HG03095 (cell line): ENCODE data around the gene ADGRD1.

ENCODE experiments used
- ATAC-seq: cut with Tn5 transposase; IDR thresholded peaks from one replicate; pipeline ENCODE4 v1.9.1; 2021; ENCODE audit warnings: moderate library complexity; ENCODE audit not compliant: unreplicated experiment

The ADGRD1 gene

GRCh38 chr12:131020326-131021153, 66.8 kb downstream of the ADGRD1 start:
- no peak for ATAC-seq

GRCh38 chr12:131021154-131021541, 67.4 kb downstream of the ADGRD1 start:
- no peak for ATAC-seq

DNA sequence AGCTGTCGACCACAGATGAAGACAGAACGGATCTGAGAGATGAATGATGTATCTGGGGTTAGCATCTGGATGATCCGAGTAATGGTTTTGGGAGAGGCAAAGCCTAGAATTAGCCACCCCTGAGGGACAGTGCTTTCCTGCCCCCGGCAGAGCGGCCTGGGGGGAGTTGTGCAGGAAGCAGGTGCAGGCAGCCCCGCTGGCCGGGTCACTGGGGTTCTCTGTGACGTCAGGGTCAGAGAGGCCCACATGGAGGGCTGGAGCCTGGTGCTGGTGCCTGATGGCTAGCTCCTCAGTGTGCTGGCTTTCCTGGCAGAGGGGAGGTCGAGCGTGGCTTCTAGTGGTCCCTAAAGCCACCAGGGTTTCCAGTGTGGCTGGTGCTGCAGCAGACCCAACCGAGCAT, 70.3 kb downstream of the ADGRD1 start:
- ATAC-seq, result no peak

DNA sequence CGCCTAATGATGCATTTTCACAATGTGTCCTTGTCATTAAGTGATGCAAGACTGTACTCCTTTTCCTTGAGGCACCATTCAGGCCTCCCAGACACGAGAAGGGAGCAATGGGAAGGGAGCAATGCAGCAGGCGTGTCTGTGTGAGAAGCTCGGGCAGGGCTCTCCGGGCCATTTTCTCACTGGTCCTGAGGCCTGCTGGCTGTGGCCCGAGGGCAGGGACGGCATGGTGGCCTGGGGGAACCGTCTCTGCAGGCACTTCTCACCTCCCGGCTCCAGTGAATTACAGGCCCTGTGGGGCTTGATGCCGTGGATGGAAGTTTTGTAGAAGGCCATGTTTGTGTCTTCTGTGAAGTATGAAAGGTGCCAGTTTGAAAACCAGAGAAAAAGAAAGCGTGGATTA, 71.0 kb downstream of the ADGRD1 start:
- ATAC-seq, result no peak

- ATAC-seq, result no peak
These were observed 71.5 kb downstream of the ADGRD1 start for GRCh38 chr12:131025234-131025633.

DNA sequence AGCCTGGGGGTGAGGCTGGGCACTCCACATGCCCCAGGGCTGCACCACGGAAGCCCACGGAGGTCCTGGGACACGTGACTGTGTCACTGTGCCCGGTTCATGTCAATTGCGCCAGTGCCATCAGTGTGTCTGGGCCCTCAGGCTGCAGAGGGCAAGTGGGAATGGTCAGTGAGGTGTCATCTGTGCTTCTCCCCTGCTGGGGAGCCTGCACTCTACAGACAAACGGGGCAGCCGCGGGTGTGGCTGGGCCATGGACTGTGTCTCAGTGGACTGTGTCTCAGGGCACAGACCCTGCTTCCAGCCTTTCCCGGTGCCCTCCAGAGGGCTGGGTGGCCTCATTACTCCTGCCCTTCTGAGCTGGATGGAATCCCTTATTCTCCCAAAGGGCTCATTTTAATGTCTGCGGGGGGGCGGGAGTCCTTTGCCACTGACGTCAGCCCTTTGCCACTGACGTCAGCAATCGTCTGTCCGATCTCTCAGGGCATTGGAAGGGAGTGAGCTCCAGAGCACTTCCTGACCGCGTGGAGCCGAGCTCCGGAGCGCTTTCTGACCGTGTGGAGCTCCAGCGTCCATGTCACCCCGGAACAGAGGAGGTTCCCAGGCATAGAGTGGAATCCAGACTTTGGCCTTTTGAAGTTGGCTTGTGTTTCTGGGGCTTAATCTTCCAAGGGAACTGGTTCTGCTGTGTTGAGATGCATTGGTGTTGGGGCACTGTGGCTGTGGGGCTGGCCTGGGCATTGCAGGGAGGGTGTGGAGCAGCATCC, 72.4 kb downstream of the ADGRD1 start:
- no peak for ATAC-seq

- ATAC-seq, result no peak
These were observed 73.0 kb downstream of the ADGRD1 start for GRCh38 chr12:131026754-131027153.

DNA sequence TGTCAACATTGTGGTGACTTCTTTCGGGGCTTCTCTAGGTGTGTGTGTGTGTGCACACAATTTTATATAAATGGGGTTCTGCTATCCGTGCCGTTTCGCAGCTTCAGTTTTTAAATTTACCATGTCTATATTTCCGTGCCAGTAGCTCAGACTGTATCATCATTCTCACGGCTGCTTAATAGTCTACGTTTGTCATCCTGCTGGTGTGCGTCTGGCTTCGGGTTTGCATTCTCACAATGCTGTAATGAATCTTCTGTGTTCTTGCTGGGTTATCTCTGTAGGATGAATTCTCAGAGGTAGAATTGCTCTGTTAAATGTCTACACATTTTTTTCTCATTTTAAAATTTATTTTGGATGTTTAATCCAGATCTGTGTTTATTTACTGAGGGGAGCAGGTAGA, 73.6 kb downstream of the ADGRD1 start:
- ATAC-seq, result no peak

DNA sequence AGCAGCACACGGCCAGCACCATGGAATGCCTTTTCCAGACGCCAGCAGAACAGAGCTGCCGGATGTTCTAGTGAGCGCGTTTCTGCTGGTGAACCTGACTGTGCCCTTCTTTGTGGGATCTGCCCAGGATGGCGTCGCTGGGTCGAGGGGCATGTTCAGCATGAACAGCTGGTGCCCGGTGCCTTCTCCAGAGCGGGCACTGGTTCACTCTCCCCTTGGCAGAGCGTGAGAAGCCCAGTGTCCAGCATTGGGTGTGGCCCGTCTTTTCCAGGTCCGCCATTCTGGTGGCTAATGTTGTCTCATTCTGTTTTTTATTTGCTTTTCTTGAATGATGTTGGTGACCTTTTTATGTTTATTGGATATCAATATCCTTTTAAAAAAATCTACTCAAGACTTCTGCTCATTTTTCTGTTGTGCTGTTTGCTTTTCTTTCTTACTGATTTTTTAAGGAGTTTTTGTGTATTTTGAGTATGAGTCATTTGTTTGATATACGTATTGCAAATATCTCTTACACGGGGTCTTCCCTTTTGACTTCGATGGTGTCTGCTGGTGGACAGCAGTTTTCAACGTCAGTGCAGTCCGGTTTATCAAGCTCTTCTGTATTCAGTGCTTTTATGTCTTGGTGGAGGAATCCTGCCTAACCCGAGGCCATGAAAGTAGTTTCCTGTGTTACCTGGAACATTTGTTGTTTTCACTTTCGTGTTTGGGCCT, 74.3 kb downstream of the ADGRD1 start:
- ATAC-seq, result no peak

- no peak for ATAC-seq
These were observed 75.1 kb downstream of the ADGRD1 start for GRCh38 chr12:131028587-131029338.

- ATAC-seq, result no peak
These were observed 77.0 kb downstream of the ADGRD1 start for GRCh38 chr12:131030472-131031328.

DNA sequence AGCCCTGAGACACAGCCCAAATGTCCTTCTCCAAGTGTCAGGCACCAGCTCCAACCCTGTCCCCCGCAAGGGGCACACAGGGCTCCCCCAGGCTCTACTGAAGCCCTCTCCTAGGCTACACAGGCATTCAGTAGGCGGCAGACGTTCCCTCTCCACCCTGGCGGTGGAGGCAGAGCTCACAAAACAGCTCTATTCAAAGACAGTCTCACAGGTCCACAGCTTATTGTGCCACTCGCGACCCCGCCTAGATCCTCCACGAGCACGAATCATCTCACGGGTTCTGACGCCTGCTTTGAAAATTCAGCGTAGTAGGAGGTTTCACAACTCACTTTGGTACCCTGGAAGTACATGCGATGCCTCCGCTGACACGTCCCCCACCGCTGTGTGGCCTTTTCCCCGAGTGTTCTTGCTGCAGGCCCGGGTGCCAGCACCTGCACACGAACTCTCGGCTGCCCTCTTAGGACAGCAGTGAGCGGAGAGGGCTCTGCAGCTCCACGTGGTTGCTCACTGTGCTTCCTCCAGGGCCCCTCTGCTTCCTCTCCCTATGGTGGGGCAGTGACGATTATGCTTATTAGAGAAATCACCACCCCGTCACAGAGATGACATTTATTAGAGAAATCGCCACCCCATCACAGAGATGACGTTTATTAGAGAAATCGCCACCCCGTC, 78.5 kb downstream of the ADGRD1 start:
- no peak for ATAC-seq

DNA sequence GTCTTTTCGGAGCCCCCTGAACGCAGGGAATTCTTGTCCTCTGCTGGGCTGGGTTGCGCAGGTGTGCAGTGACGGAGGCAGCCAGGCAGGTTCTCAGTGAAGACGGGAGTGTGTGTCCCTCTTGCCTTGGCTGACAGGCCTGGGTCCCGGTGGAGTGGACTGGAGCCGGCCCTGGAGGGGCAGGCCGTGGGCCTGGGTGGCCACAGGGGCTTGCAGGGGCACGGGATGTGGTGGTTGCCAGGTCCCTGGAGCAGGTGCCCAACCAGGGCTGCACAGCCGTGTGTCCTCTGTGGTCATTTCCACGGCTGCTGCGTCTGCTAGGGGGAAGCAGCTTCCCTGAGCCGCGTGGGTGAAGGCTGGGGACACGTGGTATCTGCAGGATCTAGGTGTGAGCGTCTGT, 79.8 kb downstream of the ADGRD1 start:
- no peak for ATAC-seq

DNA sequence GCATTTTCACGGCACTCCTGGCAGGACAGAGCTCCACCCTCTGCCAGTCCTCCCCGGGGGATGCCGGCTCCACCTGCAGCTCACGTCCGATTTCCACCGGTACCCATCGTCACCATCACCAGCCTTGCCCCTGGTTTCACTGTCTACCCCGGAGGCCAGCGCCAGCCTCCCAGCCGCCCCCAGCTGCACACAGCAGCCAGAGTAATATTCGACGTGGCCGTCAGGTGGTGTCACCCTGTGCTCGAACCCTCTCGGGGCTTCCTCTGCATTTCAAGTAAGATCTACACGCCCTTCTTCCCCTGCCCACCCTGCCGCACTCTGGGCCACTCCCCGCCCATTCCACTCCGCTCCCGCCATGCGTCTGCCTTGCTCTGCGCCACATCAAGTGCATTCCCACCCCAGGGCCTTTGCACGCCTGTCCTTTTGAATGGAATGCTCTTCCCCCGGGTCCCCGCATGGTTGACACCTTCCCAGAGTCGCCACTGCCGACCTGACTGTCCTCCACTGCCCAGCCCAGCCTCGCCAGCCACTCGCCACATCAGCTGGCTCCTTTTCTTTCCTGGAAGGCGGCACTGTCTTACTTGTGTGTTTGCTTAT, 80.3 kb downstream of the ADGRD1 start:
- no peak for ATAC-seq

DNA sequence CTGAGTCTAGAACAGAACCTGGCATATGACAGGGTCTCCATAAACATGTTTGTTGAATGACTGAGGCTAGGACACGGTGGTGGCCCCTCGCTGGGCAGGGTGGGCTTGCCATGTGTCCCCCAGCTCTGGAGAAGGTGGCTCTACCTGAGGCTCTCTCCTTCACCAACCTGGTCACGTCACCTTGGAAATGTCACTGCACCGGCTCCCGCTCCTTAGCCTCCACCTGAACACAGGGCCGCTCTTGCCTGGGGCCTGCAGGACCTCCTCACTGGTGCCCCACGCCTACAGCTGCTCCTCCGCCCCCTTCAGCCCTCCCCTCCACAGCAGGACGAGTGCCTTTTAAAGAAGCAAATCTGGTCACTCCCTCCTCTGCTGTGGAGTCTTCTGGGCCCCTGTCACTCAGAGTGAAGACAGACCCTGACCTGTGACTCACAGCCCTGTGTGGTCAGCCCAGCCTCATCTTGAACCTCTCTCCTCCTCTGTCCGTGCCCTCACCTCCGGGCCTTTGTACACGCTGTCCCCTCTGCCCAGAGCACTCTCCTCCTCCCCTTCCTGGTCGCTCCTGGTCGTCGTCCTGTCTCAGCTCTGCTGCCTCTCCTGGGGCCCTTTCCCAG, 81.0 kb downstream of the ADGRD1 start:
- no peak for ATAC-seq

- ATAC-seq, result no peak
These were observed 81.6 kb downstream of the ADGRD1 start for GRCh38 chr12:131035245-131035681.

DNA sequence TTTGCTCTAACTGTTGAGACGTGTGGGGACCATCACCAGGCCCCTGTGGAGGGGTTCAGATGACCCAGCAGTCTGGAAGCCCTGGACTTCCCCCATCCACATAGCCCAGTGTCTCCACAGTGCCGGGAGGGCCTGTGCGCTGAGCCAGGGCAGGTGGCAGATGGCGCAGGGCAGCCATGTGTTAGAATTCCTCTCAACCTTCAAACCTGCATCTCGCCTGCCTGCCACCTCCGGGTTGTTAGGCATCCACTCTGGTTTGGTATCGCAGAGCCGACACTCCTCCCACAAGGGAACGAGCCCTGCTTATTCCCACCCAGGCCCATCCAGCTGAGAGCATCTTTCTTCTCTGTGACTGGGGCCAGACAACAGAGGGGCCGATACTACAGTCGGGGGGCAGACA, 84.5 kb downstream of the ADGRD1 start:
- no peak for ATAC-seq
